Sigmoid colon (tissue), 4 donors: Measurements from ENCODE around the gene RABEP2.

ENCODE experiments used
- CTCF ChIP-seq, 4 experiments: fragments of 450-650 bp in 3 of 4; fragments of 200-600 bp in 1 of 4; IDR thresholded peaks; one replicate each; pipeline ENCODE4 v1.5.1; 2016 to 2019; ENCODE audit warnings: antibody characterized with exemption in 4 of 4, mild to moderate bottlenecking in 3 of 4, moderate library complexity in 2 of 4
- EP300 ChIP-seq, 4 donors: sonication (generic); formaldehyde crosslinking; IDR thresholded peaks; one replicate each; pipeline ENCODE4 v1.6.1; 2017; ENCODE audit warnings: antibody characterized with exemption in 4 of 4

- TF ChIP-seq CTCF (IDR thresholded peaks at IDR 0.05) (no peak), EP300 (IDR thresholded peaks at IDR 0.05) (no peak)
Measured at GRCh38 chr16:28925386-28926228, 569 bp upstream of the RABEP2 start.
